ENCODE measurements around the gene TAOK3. TPM values are rescaled to one million over a fixed set of nuclear protein-coding genes. Genes with fewer than 3 reads are reported as not detected.

The TAOK3 gene
- total and polyA plus RNA-seq, 2 of the 8 experiments (the other 6 are each of a cell fraction or from before 2014, with no cell fraction given): 5.2 to 9.3 TPM

GRCh38 chr12:118417942-118418341 lies 45.2 kb upstream of the TAOK3 start (continued):
- TF ChIP-seq CHD7 (IDR thresholded peaks at IDR 0.05; ENCODE audit: insufficient replicate concordance, low read length): no peak
- TF ChIP-seq RBBP5 (IDR thresholded peaks at IDR 0.05; ENCODE audit: borderline replicate concordance, low read depth, low read length): no peak
- TF ChIP-seq SP1 (IDR thresholded peaks at IDR 0.05; ENCODE audit: low read depth, low read length): no peak
- TF ChIP-seq SIN3A (conservative IDR thresholded peaks at IDR 0.05 in 1 of 2, IDR thresholded peaks at IDR 0.05 in 1 of 2; ENCODE audit: low read depth in 1 of 2, low read length in 2 of 2): no peak
- TF ChIP-seq SIRT6 (IDR thresholded peaks at IDR 0.05; ENCODE audit: low read length): no peak
- no peak for TF ChIP-seq KDM5A (IDR thresholded peaks at IDR 0.05; ENCODE audit: low read length)
- no peak for TF ChIP-seq CBX5 (IDR thresholded peaks at IDR 0.05; ENCODE audit: low read depth, low read length)
